HG03064 (cell line): ENCODE data around the gene PAXIP1.
"Not testable (repeated sequence)": the region's sequence is repeated elsewhere in the genome, so short reads cannot be mapped to it uniquely, and the experiment has no call there.

Experiments used
- ATAC-seq: cut with Tn5 transposase; IDR thresholded peaks from one replicate; pipeline ENCODE4 v1.9.1; 2021; ENCODE audit warnings: low read depth; ENCODE audit not compliant: unreplicated experiment

Gene PAXIP1

DNA sequence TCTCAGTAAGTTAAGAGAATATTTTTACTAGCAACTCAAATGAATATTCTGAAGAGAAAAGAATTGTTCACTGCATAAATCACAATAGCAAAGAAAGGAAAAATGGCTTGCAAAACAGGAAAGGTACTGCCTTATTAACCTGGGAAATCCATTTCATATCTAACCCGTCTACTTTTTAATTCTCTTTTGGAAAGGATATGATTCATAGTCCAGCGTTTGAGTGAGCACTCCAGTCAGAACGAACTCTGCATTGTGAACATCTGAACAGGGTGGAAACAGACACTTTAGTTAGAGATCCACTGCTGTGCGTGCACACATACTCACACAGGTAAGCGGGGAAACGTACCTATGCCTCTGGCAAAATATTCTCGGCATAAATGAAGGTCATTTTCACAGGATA, 56.8 kb downstream of the PAXIP1 start:
- ATAC-seq = no peak

DNA sequence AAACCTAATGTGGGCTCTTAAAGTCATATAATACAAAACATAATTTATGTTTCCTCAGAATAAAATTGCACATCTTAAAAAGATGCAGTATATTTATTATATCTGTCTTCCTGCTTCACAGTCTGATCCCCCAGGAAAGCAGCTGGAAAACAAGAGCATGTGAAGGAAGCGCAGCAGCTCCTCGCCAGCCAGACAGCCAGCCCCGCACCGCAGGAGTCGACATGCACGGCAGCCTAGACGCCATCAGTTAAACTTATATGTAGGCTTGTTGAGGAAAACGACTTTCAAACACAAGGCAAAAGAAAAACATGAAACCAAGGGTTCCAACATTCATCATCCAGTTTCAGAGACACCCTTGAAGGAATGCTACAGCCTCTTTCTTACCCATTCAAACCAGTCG, 59.0 kb downstream of the PAXIP1 start:
- ATAC-seq = no peak

GRCh38 chr7:154942691-154943090, 60.2 kb downstream of the PAXIP1 start:
- no peak for ATAC-seq

- ATAC-seq = no peak
Observed at GRCh38 chr7:154937837-154938236, 65.1 kb downstream of the PAXIP1 start.

GRCh38 chr7:154934353-154934952, 68.5 kb downstream of the PAXIP1 start:
- ATAC-seq = not testable (repeated sequence)

DNA sequence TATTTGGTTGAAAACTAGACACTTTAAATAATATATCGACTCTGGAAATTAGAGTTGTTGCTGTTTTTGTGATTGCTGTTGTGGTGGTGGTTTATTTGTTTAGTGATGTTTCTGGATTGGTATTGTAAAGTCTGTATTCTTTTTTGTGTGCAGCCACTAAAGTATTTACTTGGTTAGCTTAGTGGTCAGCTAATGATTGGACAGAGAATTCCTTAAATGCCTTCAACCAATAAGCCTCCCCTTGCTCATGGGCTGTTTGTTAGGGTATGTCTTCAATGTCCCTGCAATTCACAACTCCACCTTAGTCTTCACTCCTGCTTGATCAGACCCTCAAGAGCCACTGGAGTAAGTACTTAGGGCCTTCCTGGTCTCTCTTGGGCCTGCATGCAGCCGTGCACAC, 71.0 kb downstream of the PAXIP1 start:
- no peak for ATAC-seq

DNA sequence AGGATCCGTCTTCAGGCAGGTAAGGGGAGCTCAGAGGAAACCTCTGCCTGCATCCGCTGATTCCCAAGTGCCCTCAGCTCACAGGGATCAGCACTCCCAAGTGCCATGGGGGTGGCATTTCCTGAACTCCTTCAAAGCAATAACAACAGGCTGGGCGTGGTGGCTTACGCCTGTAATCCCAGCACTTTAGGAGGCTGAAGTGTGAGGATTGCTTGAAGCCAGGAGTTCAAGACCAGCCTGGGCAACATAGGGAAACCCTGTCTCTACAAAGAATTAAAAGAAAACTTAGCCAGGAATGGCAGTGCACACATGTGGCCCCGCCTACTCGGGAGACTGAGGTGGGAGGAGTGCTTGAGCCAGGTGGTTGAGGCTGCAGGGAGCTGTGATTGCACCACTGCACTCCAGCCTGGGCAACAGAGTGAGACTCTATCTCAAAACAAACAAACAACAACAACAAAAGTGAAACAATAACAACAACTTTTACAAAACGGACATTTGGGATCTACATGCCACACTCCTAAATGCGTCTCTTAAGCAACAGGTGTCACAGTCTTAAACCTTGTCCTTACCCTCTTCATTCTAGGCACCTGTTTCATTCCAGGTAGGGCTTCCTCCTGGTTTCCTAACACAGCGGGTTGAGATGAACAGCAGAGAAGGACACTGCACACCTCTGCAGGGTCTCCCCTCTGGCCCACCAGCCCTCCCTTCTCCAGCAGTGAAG, 73.8 kb downstream of the PAXIP1 start:
- no peak for ATAC-seq

DNA sequence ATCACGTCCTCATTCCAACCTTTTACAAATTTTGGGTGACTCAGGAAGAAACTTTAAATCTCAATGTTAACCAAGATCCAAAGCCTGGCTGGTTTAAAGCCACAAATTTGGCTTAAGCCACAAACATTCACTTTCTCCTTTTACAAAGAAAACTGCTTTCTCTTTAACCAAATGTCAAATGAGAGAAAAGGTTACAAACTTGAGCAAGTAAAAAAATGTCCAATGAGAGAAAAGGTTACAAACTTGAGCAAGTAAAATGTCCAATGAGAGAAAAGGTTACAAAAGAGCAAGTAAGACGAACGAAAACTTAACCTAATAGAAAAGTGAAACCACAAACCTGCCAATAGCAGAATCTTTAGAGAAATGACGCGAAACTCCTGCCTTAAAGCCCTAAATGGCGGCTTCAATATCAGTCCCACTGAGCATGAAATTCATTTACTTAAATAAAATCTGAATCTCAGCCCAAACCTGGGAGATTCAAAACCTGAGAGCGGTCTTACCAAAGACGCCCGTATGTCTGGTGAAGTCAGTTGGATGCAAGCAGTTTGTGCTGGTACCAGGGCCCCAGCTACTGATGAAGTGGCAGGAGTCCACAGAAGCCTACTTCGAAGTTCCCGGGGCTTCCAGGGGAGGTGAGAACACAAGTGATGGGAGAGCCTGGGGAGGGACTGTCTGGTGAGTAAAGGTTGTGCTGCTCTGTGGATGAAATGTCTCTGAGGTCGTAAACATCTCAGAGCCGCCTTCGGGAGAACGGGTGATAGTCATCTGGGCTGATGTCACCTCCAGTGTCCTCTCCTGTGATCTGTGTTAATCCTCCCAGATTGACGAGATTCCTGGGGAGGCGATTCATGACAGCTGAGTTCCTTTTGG, 74.6 kb downstream of the PAXIP1 start:
- ATAC-seq = peak; percentile 88

- ATAC-seq = peak; percentile 51
Observed at GRCh38 chr7:154927624-154928125, 75.2 kb downstream of the PAXIP1 start.

DNA sequence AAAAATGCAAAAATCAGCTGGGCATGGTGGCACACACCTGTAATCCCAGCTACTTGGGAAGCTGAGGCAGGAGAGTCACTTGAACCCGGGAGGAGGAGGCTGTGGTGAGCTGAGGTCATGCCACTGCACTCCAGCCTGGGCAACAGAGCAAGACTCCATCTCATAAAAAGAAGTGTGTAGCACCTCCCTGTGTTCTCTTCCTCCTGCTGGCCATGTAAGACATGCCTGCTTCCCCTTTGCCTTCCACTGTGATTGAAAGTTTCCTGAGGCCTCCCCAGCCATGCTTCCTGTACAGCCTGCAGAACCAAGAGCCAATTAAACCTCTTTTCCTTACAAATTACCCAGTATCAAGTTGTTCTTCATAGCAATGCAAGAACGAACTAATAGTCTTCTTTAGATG, 80.5 kb downstream of the PAXIP1 start:
- ATAC-seq = not testable (repeated sequence)

GRCh38 chr7:154919344-154920225, 83.3 kb downstream of the PAXIP1 start:
- no peak for ATAC-seq

GRCh38 chr7:154918741-154919140, 84.2 kb downstream of the PAXIP1 start:
- ATAC-seq = no peak

GRCh38 chr7:154918266-154918665, 84.7 kb downstream of the PAXIP1 start:
- no peak for ATAC-seq

GRCh38 chr7:154917808-154918160, 85.1 kb downstream of the PAXIP1 start:
- ATAC-seq = no peak

DNA sequence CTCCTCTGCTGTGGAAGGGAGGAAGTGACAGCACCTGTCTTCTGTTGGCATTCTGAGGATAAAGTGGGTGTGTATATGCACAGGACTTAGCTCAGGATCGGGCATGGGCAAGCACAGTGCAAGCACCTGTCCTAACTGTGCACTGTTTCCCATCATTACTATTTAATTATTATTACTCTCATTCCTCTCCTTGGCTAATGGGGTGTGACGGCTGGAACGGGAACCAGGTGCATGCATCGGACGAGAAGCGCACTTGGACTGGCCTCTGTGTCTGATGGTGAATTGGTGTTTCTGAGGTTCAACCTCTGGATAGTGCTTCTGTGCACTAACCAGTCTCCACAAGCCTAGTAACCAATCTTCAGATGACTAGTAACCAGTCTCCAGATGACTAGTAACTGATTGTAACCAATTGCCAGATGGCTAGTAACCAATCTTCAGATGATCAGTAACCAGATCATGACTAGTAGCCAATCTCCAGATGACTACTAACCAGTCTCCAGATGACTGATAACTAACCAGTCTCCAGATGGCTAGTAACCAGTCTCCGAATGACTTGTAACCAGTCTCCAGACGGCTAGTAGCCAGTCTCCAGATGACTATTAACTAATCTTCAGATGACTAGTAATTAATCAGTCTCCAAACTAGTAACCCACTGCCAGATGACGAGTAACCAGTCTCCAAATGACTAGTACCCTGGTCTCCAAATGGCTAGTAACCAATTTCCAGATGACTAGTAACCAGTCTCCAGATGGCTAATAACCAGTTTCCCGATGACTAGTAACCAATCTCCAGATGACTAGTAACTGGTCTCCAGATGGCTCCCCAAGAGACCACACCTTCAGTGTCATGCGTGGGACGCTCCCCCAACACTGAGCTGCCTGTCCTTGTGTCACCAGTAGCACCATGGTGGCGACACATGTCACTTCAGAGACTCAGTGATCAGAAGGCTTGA, 85.8 kb downstream of the PAXIP1 start:
- no peak for ATAC-seq

GRCh38 chr7:154916381-154916780, 86.5 kb downstream of the PAXIP1 start:
- no peak for ATAC-seq

GRCh38 chr7:154915600-154915999, 87.3 kb downstream of the PAXIP1 start:
- ATAC-seq = no peak

DNA sequence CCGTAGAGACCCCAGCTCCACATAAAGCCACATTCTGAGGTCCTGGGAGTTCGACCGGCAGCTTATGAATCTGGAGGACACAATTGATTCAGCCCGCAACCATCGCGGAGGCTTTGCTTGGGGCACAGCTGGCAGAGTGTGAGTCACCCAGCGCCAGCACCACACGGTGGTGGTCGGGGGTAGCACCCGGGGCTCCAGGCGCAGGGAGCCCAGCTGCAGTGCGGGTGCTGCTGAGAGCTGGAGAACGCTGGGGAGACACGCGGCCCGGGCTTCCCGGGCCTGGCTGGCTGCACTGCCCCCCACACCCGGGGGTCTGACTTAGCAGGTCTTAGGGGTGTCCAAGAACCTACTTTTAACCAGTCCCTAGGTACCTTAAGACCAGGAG, 87.9 kb downstream of the PAXIP1 start:
- ATAC-seq = no peak

DNA sequence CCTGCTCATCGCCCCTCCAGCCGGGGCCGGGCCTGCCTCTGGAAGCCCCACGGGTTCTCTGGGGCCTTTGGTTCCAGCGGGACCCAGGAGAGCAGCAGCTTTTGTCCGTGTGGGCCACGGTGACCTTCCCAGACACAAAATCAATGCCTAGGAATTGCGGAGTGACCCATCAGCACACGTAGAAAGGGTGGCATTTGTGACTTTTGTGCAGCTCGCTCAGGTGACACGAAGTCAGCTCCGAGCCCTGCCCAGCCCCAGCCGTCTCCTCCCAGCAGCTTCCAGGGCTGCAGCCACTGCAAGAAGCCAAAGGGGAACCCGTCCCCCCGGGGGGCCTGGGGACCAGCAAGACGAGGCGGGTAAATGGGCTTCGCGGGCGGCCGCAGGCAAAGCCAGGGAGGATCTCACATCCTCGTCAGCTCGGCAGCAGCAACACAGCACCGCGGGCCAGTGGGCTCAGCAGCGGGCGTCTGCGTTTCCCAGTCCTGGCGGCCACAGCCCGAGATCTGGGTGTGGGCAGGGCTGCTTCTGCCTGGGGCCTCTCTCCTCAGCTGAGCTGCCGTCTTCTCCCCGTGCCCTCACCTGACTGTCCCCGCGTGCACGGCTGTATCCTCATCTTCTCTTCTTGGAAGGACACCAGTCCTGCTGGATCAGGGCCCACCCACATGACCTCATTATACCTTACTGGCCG, 88.5 kb downstream of the PAXIP1 start:
- no peak for ATAC-seq
